ENCODE data around the gene ADAMTS6.

Gene ADAMTS6

GRCh38 chr5:65366655-65367054, 115.1 kb downstream of the ADAMTS6 start:
- DNase-seq (ENCODE audit: low read depth in 1 of 2, low spot score in 1 of 2), result no peak
- Histone ChIP-seq H3K27me3 (ENCODE audit: insufficient read depth, poor library complexity, severe bottlenecking) (no peaks in the 10 kb centered on the region), H3K27ac (replicated peaks) (no peak overlapping the region), H3K4me3 (replicated peaks; ENCODE audit: insufficient read depth, low read length) (no peak overlapping the region)
- no peak for TF ChIP-seq CTCF (IDR thresholded peaks at IDR 0.05; ENCODE audit: insufficient read depth, low read length)
- no peak for TF ChIP-seq SPI1 (IDR thresholded peaks at IDR 0.05; ENCODE audit: borderline replicate concordance, low read depth)
- TF ChIP-seq GABPA (IDR thresholded peaks at IDR 0.05; ENCODE audit: low read depth), result no peak
- TF ChIP-seq POLR2AphosphoS5 (IDR thresholded peaks at IDR 0.05; ENCODE audit: low read depth), result no peak
- TF ChIP-seq REST (IDR thresholded peaks at IDR 0.05; ENCODE audit: insufficient replicate concordance, low read depth), result no peak

- H3K27ac ChIP-seq (replicated peaks), result no peak overlapping the region
- no peak for DNase-seq (ENCODE audit: low read depth in 1 of 2, low spot score in 1 of 2)
- TF ChIP-seq SPI1 (IDR thresholded peaks at IDR 0.05; ENCODE audit: borderline replicate concordance, low read depth) (no peak), GABPA (IDR thresholded peaks at IDR 0.05; ENCODE audit: low read depth) (no peak), REST (IDR thresholded peaks at IDR 0.05; ENCODE audit: insufficient replicate concordance, low read depth) (no peak), POLR2AphosphoS5 (IDR thresholded peaks at IDR 0.05; ENCODE audit: low read depth) (no peak), CTCF (IDR thresholded peaks at IDR 0.05; ENCODE audit: insufficient read depth, low read length) (no peak)
- no peaks in the 10 kb centered on the region for H3K27me3 ChIP-seq (ENCODE audit: insufficient read depth, poor library complexity, severe bottlenecking)
- H3K4me3 ChIP-seq (replicated peaks; ENCODE audit: insufficient read depth, low read length), result no peak overlapping the region
These were observed 116.8 kb downstream of the ADAMTS6 start for GRCh38 chr5:65364907-65365306.

GRCh38 chr5:65363499-65363898, 118.2 kb downstream of the ADAMTS6 start:
- H3K4me3 ChIP-seq (replicated peaks; ENCODE audit: insufficient read depth, low read length), result no peak overlapping the region
- no peak overlapping the region for H3K27ac ChIP-seq (replicated peaks)
- no peak for DNase-seq (ENCODE audit: low read depth in 1 of 2, low spot score in 1 of 2)
- no peaks in the 10 kb centered on the region for H3K27me3 ChIP-seq (ENCODE audit: insufficient read depth, poor library complexity, severe bottlenecking)
- TF ChIP-seq POLR2AphosphoS5 (IDR thresholded peaks at IDR 0.05; ENCODE audit: low read depth) (no peak), GABPA (IDR thresholded peaks at IDR 0.05; ENCODE audit: low read depth) (no peak), CTCF (IDR thresholded peaks at IDR 0.05; ENCODE audit: insufficient read depth, low read length) (no peak), REST (IDR thresholded peaks at IDR 0.05; ENCODE audit: insufficient replicate concordance, low read depth) (no peak), SPI1 (IDR thresholded peaks at IDR 0.05; ENCODE audit: borderline replicate concordance, low read depth) (no peak)
